GM19467 (cell line): Measurements from ENCODE around the gene C10orf71.

ENCODE experiments used
- ATAC-seq: cut with Tn5 transposase; IDR thresholded peaks from one replicate; pipeline ENCODE4 v1.9.1; 2021; ENCODE audit warnings: mild to moderate bottlenecking, moderate library complexity; ENCODE audit not compliant: unreplicated experiment

The C10orf71 gene

GRCh38 chr10:49359349-49360270, 60.6 kb downstream of the C10orf71 start:
- ATAC-seq = no peak

DNA sequence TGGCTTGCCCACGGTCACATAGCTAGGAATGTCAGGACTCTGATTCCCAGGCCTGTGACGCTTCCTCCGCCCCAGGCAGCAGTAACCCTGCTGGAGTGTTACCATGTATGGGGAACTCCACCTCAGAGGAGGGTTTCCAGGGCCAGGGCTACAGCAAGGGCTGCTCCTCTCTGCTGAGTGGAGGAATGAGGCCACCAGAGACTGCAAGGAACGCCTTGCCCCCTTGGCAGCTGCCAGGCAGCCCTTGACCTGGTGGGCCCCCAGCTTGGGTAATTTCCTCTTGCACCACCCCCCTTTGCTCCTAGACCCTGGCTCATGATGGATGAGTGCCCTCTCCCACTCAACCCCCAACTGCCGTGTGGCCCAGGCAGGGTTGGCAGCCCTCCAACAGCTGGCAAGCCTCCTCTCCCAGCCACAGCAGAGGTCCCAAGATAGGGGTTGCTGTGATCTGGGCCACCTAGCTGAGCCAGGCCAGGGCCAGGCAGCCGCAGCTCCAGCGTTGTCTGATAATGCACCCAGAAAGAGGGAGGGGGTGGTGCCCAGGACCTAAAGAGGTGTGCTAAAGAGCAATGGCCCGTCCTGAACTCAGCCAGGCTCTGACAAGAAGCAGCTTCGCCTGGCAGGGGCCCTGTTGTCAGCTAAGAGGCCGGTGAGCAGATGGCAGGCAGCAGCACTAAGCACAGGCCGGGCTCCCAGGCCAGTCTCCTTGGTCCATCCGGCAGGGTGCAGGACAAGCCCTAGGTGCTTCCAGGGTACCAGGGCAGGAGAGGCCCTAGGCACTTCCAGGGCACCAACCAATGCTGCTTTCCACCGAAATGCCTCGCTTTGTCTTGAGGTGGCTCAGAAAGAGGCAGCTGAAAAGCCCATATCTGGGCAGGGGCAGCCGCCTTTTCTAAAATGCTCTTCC, 61.6 kb downstream of the C10orf71 start:
- no peak for ATAC-seq

DNA sequence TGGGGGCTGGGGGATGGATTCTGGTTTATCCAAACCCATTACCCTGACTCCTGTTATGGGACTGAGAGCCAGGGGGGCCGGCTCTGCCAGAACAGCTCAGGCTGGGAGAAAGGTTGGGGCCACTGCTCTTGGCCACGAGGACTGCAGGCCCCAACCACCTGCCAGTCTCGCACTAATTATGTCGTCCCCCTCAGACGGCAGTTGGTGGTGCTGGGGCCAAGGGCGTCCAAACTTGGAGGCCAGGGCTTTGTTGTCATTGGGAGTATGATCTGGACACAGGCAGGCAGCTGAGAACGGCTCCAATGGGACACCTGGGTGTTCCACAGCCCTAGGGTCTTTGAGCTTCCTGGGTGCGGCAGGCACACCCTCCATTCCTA, 62.2 kb downstream of the C10orf71 start:
- no peak for ATAC-seq

GRCh38 chr10:49361735-49362568, 63.0 kb downstream of the C10orf71 start:
- no peak for ATAC-seq

DNA sequence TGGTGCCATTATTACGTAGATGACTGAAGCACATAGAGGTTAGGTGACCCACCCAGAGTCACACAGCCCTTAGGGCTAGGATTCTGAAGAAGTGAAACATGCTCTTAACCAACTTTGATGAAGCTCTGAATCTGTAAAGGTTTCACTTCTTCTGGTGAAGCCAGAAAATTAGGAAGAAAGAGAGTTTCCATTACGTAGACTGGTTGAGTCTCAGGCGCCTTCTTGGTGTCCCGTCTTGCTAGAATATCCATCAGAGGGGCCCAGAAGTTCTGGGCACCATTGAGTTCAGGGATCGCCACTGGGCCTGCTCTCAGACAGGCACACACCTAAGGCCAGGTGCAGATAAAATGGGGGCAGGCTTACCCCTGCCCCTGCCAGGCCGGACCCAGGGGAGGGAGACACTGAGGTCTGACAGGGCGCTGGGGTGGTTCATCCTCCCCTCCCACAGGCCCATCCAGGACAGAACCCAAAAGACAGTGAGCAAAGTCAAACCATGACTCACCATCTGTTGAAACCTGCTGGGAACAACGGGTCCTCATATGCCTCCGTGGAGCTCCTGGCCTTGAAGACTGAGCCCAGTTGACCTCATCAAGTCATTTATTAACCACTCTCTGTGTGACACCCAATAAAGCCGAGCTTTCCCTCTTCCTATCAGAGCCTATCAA, 63.8 kb downstream of the C10orf71 start:
- peak; percentile 83 for ATAC-seq

DNA sequence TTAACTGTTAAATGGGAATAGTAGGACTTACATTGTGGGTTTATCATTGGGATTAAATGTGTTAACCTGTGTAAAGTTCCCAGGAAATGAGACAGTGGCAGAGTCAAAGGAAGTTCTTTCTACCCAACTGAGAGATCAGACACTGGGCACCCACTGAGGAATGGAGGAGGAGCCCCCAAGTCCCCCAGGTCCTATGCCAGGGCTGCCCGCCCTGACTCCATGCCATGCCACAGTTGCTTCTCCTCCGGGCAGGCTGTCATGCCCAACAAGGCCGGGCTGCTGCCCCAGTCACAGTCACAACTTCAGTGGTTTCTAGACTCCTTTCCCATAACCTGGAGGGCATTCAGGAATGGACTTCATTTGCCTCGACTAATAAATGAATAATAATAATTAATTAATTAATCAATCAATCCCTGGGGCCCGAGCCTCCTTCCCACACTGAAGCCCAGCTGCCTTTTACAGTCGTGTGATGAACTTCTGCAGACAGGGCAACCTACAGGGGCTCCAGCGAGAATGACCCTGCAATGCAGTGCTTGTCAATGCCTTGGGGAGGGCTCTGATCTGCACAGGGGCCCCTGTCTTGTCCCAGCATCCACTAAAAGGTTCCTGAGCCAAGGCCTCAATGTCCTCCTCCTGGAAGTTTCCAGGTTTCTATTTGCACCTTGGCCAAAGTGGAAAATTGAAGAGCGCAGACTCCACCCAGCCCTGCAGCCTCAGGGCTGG, 64.5 kb downstream of the C10orf71 start:
- ATAC-seq = no peak

- no peak for ATAC-seq
Observed at GRCh38 chr10:49364051-49364450, 65.1 kb downstream of the C10orf71 start.

- no peak for ATAC-seq
Observed at GRCh38 chr10:49364747-49365146, 65.8 kb downstream of the C10orf71 start.

- ATAC-seq = no peak
Observed at GRCh38 chr10:49365275-49365674, 66.3 kb downstream of the C10orf71 start.

DNA sequence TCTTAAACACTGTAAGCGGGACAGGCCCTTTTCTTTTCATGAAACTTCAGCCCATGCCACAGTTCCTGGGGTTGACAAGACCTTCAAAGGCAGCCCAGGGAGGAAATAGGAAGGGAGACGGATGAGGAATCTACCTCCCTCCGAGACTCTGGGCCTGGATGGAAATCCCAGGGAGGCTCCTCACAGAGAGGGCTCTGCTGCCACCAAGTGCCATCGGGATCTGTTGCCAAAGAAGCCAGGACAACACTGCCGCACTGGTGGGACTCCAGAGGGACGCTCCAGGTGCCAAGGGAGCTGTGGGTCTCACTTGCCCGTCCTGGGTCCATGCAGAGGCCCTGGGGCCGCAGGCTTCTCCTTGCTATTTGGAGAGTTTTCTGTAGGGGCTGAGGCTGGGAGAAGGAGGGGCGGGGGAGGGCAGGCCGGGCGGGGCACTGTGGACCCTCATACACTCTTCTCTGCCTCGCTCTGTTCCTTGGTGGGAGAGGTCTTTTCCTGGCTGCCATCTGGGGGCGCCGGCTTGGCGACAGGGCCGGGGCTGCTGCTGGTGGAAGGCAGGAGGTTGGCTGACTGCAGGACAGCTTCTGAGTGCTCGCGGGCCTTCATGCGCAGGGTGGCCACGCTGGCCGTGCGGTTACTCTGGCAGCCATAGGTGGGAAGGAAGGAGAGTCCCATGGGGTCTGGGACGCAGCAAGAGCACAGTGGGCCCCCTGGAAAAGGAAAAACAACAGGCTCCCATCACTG, 66.9 kb downstream of the C10orf71 start:
- ATAC-seq = no peak

DNA sequence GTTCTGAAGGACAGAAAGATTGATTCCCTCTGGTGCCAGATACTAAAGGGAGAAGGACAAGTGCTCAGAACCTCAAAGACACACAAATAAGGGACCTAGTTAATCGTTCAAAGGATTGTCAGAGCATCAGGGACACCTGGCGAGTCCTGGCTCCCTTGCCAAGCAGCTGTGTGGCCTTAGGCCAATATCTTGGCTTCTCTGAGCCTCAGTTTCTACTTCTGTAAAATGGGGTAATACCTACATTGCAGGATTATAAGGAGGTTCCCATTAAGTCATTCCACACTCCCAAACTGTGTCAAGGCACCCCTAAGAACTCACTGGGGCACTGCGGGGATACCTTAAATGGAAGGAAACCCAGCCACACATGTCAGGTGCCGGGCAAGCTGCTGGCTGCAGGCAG, 67.5 kb downstream of the C10orf71 start:
- ATAC-seq = no peak

GRCh38 chr10:49367600-49367999, 68.6 kb downstream of the C10orf71 start:
- no peak for ATAC-seq

GRCh38 chr10:49368256-49368655, 69.3 kb downstream of the C10orf71 start:
- ATAC-seq = no peak

DNA sequence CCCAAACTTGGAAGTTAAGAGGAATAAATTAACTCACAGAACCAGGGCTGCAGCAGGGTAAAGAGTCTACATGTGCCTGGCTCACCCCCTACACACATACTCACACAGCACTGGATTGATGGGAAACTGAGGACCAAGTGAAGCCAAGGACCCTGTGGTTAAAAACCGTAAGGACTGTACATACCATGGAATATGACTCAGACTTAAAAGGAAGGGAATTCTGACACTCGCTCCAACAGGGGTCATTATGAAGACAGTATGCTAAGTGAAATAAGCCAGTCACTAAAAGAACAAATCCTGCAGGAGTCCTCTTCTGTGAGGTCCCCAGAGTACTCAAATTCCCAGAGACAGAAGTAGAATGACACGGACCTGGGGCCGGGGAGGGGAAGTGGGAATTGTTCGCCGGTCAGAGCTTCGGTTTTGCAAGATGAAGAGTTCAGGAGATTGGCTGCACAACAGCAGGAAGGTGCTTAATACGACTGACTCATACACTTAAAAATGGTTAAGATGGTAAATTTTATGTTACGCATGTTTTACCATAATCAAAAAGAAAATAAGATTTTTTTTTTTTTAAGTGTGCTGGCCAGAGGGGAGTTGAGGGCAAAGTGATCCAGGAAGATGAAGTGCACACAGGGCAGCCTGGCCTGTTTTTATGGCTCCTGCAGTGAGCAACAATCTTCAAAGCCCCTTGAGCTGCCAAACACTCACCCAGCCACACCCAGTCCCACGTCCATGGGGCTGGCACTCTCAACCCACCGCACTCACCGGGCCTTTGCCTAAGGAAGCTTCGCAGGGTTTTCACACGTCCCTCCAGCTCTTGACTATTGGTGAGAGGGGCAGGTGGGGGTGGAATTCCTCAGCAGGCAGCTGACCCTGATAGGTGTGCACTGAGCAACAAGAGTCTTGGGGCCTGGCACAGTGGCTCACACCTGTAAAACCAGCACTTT, 70.5 kb downstream of the C10orf71 start:
- no peak for ATAC-seq

GRCh38 chr10:49370326-49371100, 71.5 kb downstream of the C10orf71 start:
- no peak for ATAC-seq

DNA sequence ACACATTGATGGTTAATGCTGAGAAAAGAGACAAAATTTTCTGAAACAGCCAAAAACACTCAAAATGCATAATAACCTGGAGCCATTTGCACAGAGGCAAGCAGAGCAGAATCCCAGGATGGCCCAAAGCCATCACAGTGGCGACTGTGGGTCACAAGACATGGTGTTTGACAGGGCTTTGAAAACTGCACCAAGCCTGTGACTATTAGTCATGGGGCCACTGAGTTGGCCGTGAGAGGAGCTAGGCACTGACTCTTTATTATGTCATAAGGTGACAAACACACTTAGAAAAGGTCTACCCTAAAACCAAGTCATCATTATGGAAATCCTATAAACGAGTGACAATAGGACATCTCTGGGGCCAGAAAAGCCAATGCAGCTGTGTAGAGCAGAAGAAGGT, 73.0 kb downstream of the C10orf71 start:
- ATAC-seq = no peak

- no peak for ATAC-seq
Observed at GRCh38 chr10:49373361-49373760, 74.4 kb downstream of the C10orf71 start.
